ENCODE data around the gene C1orf53.
"Not testable (repeated sequence)": the region's sequence is repeated elsewhere in the genome, so short reads cannot be mapped to it uniquely, and the experiment has no call there.

The C1orf53 gene

DNA sequence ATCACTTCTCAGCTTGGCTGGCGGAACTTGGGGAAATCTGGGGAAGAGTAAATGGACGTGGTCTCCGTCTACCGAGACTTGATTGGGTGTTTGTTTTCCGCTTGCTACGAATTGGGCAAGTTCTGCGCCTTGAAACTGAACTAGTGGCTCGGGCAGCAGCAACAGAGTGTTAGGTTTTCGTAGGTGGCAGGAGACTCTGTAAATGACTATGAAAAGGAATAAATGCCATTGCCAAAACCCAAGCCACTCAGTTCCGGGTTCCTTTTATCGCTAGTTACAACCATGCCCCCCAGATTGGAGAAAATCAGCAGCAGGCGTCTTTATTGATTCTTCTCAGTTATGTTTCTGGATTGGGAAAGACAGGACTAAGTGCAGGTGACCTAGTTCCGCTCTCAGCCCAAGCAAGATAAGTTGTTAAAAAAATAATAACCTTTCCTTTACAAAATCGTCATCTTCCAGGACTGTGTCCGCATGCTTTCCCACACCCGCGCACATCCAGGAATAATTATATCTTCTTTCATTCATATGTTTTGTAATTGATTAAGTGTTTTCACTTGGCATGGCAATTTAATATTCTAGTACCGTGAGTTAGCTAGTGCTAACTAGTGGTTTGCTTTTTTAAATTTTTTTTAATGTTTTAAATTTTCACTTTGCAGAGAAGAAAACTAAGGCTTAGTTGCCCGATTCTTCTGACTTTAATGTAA is 18.1 kb downstream of the C1orf53 start:
- no peak for DNase-seq (ENCODE audit: low read depth in 2 of 3, low spot score in 1 of 3)

DNA sequence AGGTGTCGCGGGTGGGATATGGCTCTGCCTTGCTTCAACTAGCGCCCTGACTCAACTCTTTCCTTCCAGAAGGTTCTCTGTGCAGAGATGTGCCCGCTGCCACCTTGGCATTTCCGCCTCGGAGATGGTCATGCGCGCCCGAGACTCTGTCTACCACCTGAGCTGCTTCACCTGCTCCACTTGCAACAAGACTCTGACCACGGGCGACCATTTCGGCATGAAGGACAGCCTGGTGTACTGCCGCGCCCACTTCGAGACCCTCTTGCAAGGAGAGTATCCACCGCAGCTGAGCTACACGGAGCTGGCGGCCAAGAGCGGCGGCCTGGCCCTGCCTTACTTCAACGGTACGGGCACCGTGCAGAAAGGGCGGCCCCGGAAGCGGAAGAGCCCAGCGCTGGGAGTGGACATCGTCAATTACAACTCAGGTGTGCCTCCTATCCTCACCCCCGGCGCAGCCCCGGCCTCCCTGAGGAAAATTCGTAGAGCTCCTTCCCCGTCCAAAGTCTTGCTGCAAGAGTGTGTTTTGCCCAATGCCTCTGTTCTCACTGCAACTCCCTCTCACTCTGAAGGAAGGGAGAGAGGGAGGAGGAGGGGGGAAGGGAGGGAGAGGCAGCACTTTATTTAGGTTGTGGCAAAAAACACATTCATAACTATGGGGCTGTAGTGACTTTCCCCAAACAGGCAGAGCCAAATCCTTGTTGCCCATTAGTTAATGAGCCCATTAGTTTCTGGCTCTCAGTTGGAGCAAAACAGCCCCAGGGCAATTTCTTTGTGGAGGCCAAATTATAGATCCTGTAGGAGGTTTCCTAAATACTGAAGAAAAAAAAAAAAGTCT is 19.0 kb downstream of the C1orf53 start:
- DNase-seq (ENCODE audit: low read depth in 2 of 3, low spot score in 1 of 3) = no peak

DNA sequence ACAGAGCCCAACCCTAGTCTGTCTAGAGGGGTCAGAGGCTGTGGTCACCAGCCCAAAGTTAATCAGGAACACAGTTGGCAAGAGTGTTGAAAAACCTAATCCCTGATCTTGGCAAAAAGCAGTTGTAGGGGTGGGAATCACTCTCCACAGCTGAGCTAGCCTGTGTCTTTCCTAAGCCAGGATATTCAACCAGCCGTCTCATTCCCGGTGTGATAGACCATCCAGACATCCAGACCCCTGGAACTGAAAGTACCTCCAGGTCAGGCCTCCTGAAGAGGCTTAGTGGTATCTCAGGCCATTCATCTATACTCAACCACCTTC is 19.6 kb downstream of the C1orf53 start:
- DNase-seq (ENCODE audit: low read depth in 2 of 3, low spot score in 1 of 3) = no peak

DNA sequence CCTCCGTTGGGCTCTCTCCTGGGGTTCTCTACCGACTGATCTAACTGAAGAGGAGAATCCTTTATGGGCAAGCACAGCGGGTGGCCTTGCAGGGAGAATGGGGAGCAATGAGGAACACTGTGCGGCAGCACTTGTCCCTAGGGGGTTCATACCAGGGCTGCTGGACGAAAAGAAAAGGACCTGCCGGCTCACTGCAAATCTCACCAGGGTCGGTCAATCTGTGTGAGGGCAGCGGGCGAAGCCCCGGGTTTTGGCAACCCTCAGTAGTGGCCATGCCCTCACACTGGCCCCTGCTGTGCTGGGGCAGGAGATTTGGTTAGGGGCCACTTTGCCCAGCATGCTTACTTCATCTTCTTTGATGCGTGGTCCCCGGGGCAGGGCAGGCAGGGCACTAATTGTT is 20.6 kb downstream of the C1orf53 start:
- DNase-seq (ENCODE audit: low read depth in 2 of 3, low spot score in 1 of 3) = no peak

DNA sequence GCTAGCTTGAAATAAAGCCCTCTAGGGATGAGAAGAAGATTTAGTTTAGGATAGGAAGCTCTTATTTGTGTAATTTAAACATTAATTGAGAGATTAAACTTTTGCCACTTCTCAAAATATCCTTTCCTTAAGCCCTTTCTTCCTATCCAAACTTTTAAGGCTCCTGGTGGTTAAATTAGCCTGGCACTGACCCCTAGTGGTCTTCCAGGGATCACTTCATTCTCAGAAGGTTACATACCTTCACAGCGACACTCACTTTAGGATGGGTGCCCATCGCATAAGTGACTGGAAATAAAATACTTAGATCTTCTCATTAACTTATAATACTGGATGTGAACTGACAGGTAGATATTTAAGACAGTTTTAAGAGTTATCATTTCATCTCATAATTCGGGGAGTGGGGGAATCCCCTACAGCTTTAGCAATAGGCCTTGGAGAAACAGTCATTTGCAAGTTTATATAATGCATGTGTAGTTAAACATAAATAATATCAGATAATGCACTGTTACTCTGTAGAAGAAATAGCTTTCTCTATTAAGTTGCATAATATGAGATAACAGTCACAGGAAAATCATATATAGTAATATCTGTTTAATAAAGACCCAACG is 22.2 kb downstream of the C1orf53 start:
- DNase-seq (ENCODE audit: low read depth in 2 of 3, low spot score in 1 of 3) = no peak

DNA sequence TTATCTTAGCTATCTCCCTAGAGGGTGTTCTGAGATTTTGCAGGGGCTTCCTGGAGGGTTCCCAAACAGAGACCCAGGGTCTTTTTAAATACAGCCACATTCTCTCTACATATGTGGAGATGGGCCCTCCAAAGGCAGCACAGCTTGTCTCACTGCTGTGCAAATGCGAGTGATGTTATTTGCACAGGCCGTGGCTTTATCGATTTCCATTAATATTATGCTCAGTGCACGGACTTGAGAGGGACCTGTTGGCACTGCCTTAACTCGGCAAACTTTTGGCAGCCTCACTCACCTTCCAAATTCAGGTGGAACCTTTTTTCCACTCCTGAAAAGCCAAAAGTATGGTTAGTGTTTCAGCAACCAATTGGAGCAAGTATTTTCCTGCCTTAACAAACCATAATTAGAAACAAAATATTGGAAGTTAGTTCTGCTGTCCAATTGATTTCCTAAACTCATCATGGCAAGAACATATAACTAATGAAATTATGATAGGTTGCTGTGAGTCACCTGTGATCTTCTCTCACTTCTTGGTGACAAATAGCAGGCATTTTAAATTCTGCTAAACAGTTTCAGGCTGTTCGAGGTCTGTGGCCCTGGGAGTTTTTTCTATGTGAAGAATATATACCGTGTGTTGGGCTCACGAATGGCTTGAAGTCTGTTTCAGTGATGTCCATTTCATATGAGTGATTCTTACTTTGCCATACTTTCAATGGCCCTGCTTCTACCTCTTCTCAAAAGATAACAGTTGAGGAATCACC is 25.7 kb downstream of the C1orf53 start:
- no peak for DNase-seq (ENCODE audit: low read depth in 2 of 3, low spot score in 1 of 3)

DNA sequence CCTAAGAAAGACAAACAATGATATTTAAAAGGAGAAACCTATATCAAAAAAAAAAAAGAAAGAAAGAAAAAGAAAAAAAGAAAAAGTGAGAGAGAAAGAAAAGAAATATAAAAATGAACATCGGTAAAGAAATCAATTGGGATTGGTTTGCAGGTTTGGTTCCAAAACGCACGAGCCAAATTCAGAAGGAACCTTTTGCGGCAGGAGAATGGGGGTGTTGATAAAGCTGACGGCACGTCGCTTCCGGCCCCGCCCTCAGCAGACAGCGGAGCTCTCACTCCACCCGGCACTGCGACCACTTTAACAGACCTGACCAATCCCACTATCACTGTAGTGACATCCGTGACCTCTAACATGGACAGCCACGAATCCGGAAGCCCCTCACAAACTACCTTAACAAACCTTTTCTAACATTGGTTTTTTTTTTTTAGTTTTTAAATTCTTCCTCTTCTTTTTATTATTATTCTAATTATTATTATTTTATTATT is 26.5 kb downstream of the C1orf53 start:
- no peak for DNase-seq (ENCODE audit: low read depth in 2 of 3, low spot score in 1 of 3)

DNA sequence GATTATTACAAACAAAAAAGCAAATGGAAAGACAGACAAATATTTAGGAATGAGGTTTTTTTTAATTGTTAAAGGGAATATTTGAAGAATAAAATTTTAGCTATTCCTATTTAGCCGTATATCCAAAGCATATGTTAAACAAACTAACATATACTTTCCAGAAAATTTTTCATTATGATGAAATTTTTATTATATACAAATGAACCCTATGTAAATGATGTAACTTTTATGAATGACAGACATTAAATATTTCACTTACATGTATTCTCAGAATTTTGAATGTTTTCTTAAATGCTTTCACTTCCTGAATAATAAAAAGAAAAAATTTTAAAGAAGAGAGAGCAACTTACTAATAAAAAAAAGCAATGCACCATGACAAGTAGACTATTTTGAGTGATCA is 30.6 kb downstream of the C1orf53 start:
- no peak for DNase-seq (ENCODE audit: low read depth in 2 of 3, low spot score in 1 of 3)

DNA sequence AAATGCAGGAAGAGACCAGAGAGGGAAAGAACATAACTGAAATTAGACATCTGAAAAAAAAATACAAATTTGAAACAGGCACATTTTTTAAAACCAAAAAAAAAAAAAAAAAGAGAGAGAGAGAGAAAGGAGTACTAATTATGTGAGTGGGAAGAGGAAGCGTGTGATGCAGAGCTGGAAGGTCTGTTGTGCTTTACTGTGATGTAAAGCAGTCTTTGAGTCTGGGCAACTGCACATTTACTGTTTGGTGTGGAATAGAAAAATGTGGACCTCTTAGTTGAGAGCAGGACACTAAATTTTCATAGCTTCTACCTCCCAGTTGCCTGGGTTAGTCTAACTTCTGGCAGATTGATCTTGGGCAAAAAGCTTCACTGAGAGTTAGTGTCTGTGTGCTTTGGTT is 31.2 kb downstream of the C1orf53 start:
- no peak for DNase-seq (ENCODE audit: low read depth in 2 of 3, low spot score in 1 of 3)

DNA sequence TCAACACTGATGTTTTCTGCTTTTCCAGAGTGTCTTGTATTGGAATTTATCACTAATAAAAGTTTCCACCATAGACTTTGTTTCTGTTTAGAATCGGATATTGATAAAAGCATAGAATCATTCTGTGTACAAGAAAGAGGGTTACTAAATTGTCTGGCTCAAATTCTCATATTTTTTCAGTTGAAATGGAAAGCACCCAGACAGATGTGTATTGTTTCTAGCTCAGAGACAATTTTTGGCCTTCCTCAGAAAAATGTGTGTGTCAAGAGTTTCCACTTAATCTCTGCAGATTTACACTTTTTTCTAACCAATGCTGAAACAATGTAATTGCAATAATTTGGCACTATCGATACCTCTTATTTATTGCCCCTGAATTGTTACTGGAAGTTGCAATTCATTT is 35.0 kb downstream of the C1orf53 start:
- no peak for DNase-seq (ENCODE audit: low read depth in 2 of 3, low spot score in 1 of 3)

DNA sequence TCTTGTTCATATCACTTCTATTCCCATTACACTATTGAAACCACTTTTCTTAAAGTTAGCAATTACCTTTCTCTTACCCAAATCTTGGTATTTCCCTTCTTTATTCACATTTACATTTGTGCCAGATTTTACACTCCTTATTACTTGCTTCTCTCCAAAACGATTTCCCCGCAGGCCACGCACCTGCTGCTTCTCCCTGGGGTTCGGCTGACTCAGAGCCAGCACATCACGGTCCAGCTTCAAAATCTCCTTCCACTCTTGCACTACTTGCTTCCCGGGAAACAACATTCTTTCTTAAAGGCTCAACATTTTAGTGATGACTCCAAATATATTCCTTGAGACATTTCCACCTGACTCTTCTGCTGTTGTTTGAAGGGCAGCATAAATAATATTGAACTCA is 35.5 kb downstream of the C1orf53 start:
- no peak for DNase-seq (ENCODE audit: low read depth in 2 of 3, low spot score in 1 of 3)

DNA sequence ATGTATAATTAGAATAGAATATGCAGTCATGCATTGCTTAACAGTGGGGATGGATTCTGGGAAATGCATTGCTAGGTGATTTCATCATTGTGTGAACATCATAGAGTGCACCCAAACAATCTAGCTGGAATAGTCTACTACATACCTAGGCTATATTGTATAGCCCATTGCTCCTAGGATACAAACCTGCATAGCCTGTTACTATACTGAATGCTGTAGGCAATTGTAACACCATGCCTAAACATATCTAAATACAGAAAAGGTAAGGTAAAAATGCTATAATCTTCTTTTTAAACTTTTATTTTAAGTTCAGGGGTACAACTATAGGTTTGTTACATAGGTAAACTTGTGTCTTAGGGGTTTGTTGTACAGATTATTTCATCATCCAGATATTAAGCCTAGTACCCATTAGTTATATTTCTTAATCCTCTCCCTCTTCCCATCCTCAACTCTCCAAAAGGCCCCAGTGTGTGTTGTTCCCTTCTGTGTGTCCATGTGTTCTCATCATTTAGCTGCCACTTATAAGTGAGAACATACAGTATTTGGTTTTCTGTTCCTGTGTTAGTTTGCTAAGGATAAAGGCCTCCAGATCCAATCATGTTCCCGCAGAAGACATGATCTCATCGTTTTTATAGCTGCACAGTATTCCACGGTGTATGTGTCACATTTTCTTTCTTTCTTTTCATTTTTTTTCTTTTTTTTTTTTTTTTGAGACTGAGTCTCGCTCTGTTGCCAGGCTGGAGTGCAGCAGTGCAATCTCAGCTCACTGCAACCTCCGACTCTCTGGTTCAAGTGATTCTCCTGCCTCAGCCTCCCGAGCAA is 36.9 kb downstream of the C1orf53 start:
- not testable (repeated sequence) for DNase-seq (ENCODE audit: low read depth in 2 of 3, low spot score in 1 of 3)

DNA sequence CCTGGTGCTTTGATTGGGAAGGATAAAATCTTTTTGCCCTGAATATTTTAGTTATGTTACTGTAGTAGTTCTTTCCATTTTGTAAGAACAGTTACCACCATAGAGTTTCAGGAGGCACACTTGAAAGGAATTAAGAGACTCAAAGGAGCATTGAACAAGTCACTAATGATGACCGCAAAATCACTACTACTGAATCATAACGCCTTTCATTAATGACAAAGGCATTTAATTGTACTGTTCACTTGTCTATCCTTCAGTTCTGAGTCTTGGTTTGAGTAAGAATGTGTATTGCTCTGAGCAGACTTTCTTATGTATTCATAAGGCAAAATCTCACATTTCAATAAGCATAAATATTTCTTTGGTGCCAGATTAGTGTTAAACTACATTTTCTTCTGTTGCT is 39.6 kb downstream of the C1orf53 start:
- no peak for DNase-seq (ENCODE audit: low read depth in 2 of 3, low spot score in 1 of 3)

DNA sequence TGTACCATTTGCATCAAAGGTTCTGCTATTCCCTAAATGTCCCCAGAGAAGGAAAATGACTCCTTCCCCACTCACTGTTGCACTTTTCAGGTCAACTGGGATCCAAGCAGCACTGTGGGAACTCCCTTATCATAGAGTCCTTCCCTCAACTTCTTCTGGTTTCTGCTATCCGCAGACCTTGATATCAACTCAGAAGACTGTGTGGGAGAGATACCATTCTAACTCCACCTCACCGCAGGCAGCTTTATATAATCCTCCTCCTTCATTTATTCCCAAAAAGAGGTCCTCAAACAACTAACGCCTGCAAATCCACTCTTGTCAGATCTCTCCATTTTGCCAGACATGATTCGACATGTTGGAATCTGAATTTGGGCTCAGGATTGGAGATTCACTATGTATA is 42.1 kb downstream of the C1orf53 start:
- DNase-seq (ENCODE audit: low read depth in 2 of 3, low spot score in 1 of 3) = no peak

DNA sequence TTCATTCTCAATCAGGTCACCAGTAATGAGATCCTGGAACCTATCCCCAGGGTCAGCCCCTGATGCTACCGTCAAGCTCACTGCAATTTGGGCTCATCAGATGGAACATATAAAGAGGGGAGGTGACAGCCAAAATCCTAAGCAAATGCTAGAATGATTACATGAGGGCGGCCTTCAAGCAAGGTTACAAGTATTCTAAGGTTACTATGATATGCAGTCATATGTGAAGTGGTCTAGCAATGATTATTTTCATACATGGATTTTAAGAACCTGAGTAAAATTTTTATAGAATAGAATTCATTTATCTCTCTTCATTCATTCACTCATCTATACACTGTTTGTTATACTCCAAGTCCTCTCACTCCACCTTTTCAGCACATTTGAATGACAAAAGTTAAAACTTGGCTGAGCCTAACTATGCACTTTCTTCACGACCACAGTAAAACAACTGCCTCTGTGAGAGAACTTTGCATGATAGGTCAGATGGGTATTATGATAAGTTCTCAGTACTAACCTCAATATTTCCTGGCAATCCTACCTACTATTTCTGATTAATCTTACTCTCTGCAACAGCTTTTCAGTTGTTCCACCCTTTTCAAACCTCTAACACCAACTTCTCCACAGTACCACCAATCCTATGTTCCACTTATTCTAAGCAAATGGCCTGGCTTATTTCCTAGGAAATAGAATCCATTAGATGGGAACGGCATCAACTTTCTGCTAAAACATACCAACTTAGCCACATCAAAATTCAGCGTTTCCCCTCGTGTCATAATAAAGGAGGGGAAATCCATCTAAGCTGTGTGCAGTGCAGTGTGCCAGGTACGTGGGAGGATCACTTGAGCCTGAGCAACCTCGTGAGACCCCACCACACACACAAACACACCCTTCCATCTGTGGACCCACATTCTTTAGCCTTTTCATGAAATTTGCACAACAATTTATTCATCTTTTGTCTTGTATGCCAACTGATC is 46.8 kb downstream of the C1orf53 start:
- peak in 2 of 3 donors; percentile 11 to 20 for DNase-seq (ENCODE audit: low read depth in 2 of 3, low spot score in 1 of 3)

DNA sequence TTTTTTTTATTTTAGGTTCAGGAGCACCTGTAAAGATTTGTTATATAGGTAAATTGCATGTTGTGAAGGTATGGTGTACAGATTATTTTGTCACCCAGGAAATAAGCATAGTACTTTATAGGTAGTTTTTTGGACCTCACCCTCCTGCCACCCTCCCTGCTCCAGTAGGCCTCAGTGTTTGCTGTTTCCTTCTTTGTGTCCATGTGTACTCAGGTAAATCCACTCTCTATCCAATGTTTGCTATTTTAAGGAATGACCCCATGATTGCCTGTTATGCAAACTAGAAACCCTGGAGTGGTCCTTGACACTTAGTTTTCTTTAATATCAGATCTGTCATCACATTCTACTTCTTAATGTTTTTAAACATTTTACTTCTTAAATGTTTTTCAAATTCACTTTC is 48.7 kb downstream of the C1orf53 start:
- no peak for DNase-seq (ENCODE audit: low read depth in 2 of 3, low spot score in 1 of 3)

DNA sequence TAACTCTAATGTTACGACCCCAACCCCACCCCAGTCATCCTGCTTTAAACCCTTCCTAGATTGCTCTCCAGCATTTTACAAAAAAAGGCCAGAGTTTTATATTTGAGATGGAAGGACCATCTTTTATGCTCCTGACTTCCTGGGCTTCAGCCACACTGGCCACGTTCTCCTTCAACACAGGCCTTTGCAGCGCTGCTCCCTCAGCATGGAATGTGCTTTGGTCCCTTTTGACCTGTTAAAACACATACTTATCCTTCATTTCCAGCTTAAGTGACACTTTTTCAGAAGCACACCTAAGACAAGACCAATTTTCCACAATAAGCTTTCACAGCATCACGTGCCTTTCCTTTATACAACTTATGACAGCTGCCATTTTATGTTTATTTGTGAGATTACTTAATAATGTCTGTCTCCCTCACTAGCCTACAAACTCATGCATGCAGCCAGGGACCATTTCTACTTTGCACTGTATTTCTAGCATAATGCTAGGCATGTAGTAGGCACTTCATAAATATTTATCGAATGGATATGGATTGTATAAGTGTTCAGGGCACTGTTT is 49.3 kb downstream of the C1orf53 start:
- DNase-seq (ENCODE audit: low read depth in 2 of 3, low spot score in 1 of 3) = no peak

DNA sequence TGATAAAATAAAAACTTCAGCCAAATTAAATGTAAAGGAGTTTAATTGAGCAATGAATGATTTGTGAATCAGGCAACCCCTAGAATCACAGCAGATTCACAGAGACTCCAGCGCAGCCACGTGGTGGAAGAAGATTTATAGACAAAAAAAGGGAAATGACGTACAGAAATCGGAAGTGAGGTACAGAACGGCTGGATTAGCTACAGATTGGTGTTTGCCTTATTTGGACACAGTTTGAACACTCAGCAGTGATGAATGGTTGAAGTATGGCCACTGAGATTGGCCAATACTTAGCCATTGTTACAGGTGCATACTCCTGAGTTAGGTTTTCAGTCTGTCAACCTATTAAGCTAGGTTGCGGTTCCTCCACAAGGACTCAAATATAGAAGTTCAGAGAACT is 51.0 kb downstream of the C1orf53 start:
- DNase-seq (ENCODE audit: low read depth in 2 of 3, low spot score in 1 of 3) = not testable (repeated sequence)

DNA sequence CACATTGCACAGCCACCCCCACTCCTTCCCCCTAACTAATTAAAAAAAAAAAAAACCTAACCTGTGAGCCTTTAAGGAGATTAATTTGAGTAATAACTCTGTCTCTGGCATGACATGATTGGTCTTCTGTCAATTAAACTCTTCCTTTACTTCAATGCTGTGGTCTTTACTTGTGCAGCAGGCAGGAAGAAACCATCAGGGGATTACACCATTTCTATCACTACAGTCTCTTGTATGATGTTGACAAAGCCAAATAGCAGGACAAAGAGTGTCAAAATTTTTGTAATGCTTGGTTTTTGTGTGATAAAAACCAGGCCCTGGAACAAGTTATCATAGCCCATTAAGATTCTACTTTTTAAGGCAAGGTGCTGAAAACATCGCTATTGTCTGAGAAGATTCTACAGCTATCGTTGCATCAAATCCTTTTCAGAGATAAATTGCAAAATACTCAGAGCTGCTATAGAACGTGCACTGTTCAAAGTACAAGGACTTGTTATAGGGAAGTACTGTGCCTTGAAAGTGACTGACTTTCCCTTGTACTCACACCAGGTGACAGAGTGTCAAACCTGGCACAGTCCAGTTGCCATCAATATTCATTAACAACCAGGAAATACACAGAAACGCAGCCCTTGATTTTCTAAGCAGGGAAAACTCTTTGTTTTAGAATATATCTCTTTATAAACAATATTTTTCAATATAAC is 52.4 kb downstream of the C1orf53 start:
- DNase-seq (ENCODE audit: low read depth in 2 of 3, low spot score in 1 of 3) = no peak

Data from stimulated activated CD4-positive, alpha-beta T cell treated with anti-CD3 and anti-CD28 coated beads, Interleukin-12 subunit alpha, Interleukin-12 subunit beta, amount 100 ng/mL, for 48 hours (primary cell).